ENCODE data around the gene ULK3.

The ULK3 gene

GRCh38 chr15:74857671-74858368, 14.9 kb upstream of the ULK3 start:
- H3K9me3 Mint-ChIP-seq = no peaks in the 10 kb centered on the region
- H3K27me3 Mint-ChIP-seq = no peaks in the 10 kb centered on the region
- no peak for DNase-seq
- peaks cover 38% of the 10 kb centered on the region for H3K36me3 Mint-ChIP-seq (ENCODE audit: low read depth)
- peaks cover 40% of the 10 kb centered on the region for H3K4me1 Mint-ChIP-seq (ENCODE audit: low read depth)
- H3K27ac Mint-ChIP-seq = peak overlapping the region; percentile 79
- no peak overlapping the region for H3K4me3 Mint-ChIP-seq

DNA sequence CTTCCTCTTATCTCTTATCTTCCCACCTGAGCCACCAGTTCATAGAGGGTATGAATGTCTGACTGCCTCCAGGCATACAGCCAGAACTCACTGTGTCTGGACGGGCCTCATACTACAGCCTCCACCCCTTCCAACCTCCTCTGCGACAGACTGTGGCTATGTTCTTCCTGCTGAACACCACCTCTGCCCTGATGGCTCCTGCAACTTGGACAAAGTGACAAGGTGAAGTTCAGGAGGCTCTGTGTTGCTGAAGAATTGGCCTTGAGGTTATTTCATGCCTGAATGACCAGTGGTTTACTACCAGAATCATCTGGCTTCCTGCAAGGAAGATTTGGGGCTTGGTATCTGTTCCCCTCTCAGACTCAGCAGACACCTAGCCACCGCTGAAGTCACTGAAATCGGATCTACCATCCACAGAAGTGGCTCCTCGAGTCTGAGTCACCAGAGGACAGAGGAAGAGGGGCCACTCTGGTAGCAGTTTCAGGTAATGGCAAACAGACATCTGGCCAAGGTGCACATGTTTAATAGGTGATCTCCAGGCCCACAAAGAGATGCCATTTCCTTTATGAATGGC, 14.2 kb upstream of the ULK3 start:
- Mint-ChIP-seq H3K27ac (peak overlapping the region; percentile 79), H3K4me1 (ENCODE audit: low read depth) (peaks cover 39% of the 10 kb centered on the region), H3K9me3 (no peaks in the 10 kb centered on the region), H3K36me3 (ENCODE audit: low read depth) (peaks cover 45% of the 10 kb centered on the region), H3K4me3 (no peak overlapping the region), H3K27me3 (no peaks in the 10 kb centered on the region)
- DNase-seq = no peak

GRCh38 chr15:74856537-74856936, 13.6 kb upstream of the ULK3 start:
- Mint-ChIP-seq H3K27me3 (no peaks in the 10 kb centered on the region), H3K27ac (peak overlapping the region; percentile 79), H3K36me3 (ENCODE audit: low read depth) (peaks cover 51% of the 10 kb centered on the region), H3K4me3 (no peak overlapping the region), H3K4me1 (ENCODE audit: low read depth) (peaks cover 39% of the 10 kb centered on the region), H3K9me3 (no peaks in the 10 kb centered on the region)
- DNase-seq = no peak

GRCh38 chr15:74855857-74856256, 12.9 kb upstream of the ULK3 start:
- DNase-seq = no peak
- Mint-ChIP-seq H3K4me3 (no peak overlapping the region), H3K9me3 (no peaks in the 10 kb centered on the region), H3K27me3 (no peaks in the 10 kb centered on the region), H3K4me1 (ENCODE audit: low read depth) (peaks cover 35% of the 10 kb centered on the region), H3K27ac (peak overlapping the region; percentile 88), H3K36me3 (ENCODE audit: low read depth) (peaks cover 54% of the 10 kb centered on the region)

DNA sequence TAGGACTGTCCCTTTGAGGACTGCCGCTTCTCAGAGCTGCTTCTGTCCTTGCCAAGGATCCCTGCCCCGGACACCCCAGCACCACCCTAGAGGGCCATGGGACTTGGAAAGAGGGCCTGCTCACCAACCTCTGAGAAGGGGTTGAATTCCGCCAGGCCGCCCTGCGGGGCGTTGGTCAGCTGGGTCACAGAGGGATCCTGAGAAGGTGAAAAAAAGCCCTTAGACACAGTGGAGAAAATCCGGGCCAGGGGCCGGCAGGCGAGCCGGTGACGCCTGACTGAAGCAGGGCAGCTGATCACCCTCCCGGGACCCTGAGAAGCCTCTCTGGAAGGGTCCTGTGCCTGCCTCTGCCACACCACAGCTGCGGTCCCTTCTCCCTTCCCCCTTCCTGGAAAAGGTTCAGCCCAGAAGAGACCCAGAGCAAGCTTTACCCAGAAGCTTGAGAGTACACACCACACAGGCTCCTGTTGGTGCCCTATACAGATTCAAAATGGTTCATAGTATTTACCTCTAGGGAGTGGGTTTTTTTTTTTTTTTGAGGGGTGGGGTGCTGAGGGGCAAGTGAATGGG, 11.6 kb upstream of the ULK3 start:
- peaks cover 66% of the 10 kb centered on the region for H3K36me3 Mint-ChIP-seq (ENCODE audit: low read depth)
- no peak overlapping the region for H3K4me3 Mint-ChIP-seq
- no peak for DNase-seq
- peaks cover 32% of the 10 kb centered on the region for H3K4me1 Mint-ChIP-seq (ENCODE audit: low read depth)
- no peak overlapping the region for H3K27ac Mint-ChIP-seq
- no peaks in the 10 kb centered on the region for H3K27me3 Mint-ChIP-seq
- H3K9me3 Mint-ChIP-seq = no peaks in the 10 kb centered on the region

GRCh38 chr15:74851960-74852359, 9.0 kb upstream of the ULK3 start:
- H3K27ac Mint-ChIP-seq = peak overlapping the region; percentile 69
- no peaks in the 10 kb centered on the region for H3K27me3 Mint-ChIP-seq
- H3K4me3 Mint-ChIP-seq = no peak overlapping the region
- no peak for DNase-seq
- H3K36me3 Mint-ChIP-seq (ENCODE audit: low read depth) = peaks cover 81% of the 10 kb centered on the region
- peaks cover 9% of the 10 kb centered on the region for H3K4me1 Mint-ChIP-seq (ENCODE audit: low read depth)
- H3K9me3 Mint-ChIP-seq = no peaks in the 10 kb centered on the region

GRCh38 chr15:74850393-74850792, 7.4 kb upstream of the ULK3 start:
- H3K9me3 Mint-ChIP-seq = no peaks in the 10 kb centered on the region
- H3K4me1 Mint-ChIP-seq (ENCODE audit: low read depth) = peaks cover 9% of the 10 kb centered on the region
- no peak overlapping the region for H3K4me3 Mint-ChIP-seq
- no peaks in the 10 kb centered on the region for H3K27me3 Mint-ChIP-seq
- H3K36me3 Mint-ChIP-seq (ENCODE audit: low read depth) = peaks cover 85% of the 10 kb centered on the region
- no peak overlapping the region for H3K27ac Mint-ChIP-seq
- DNase-seq = no peak

DNA sequence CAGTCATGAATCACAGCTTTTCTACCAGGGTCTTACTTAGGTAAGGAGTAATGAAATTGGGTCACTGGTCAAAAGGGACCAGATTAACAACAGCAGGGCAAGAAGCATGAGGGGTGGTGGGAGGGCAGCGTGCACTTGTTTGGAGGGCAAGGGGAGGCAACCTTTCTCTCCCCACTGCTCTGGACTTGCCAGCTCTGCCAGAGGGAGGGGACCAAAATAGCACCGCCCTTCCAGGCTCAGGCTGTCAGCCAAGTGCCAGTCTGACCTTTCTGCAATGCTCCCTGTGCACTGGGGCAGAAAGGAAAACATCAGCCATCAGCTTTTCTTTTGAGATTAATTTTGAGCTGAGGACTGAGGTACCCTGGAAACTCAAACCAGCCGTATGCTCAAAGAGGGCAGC, 4.5 kb upstream of the ULK3 start:
- peak overlapping the region; percentile 44 for H3K27ac Mint-ChIP-seq
- no peaks in the 10 kb centered on the region for H3K9me3 Mint-ChIP-seq
- no peak overlapping the region for H3K4me3 Mint-ChIP-seq
- no peak for DNase-seq
- H3K27me3 Mint-ChIP-seq = no peaks in the 10 kb centered on the region
- H3K4me1 Mint-ChIP-seq (ENCODE audit: low read depth) = peaks cover 31% of the 10 kb centered on the region
- peaks cover 81% of the 10 kb centered on the region for H3K36me3 Mint-ChIP-seq (ENCODE audit: low read depth)

- Mint-ChIP-seq H3K27ac (peak overlapping the region; percentile 91), H3K9me3 (no peaks in the 10 kb centered on the region), H3K36me3 (ENCODE audit: low read depth) (peaks cover 80% of the 10 kb centered on the region), H3K4me3 (peak overlapping the region; percentile 93), H3K27me3 (no peaks in the 10 kb centered on the region), H3K4me1 (ENCODE audit: low read depth) (peaks cover 50% of the 10 kb centered on the region)
- DNase-seq = no peak
Measured at GRCh38 chr15:74845581-74845980, 2.6 kb upstream of the ULK3 start.

GRCh38 chr15:74845208-74845568, 2.2 kb upstream of the ULK3 start:
- Mint-ChIP-seq H3K36me3 (ENCODE audit: low read depth) (peaks cover 80% of the 10 kb centered on the region), H3K4me3 (peak overlapping the region; percentile 93), H3K27ac (peak overlapping the region; percentile 91), H3K27me3 (no peaks in the 10 kb centered on the region), H3K4me1 (ENCODE audit: low read depth) (peaks cover 51% of the 10 kb centered on the region), H3K9me3 (no peaks in the 10 kb centered on the region)
- DNase-seq = peak; percentile 78

- Mint-ChIP-seq H3K4me3 (peak overlapping the region; percentile 93), H3K27me3 (no peaks in the 10 kb centered on the region), H3K9me3 (no peaks in the 10 kb centered on the region), H3K4me1 (ENCODE audit: low read depth) (peaks cover 52% of the 10 kb centered on the region), H3K36me3 (ENCODE audit: low read depth) (peaks cover 79% of the 10 kb centered on the region), H3K27ac (peak overlapping the region; percentile 91)
- DNase-seq = peak; percentile 46
Measured at GRCh38 chr15:74844319-74845207, 1.6 kb upstream of the ULK3 start.

- peaks cover 52% of the 10 kb centered on the region for H3K4me1 Mint-ChIP-seq (ENCODE audit: low read depth)
- H3K4me3 Mint-ChIP-seq = peak overlapping the region; percentile 93
- H3K27me3 Mint-ChIP-seq = no peaks in the 10 kb centered on the region
- peak overlapping the region; percentile 91 for H3K27ac Mint-ChIP-seq
- peak; percentile 56 for DNase-seq
- no peaks in the 10 kb centered on the region for H3K9me3 Mint-ChIP-seq
- peaks cover 79% of the 10 kb centered on the region for H3K36me3 Mint-ChIP-seq (ENCODE audit: low read depth)
Measured at GRCh38 chr15:74843891-74844299, 939 bp upstream of the ULK3 start.

DNA sequence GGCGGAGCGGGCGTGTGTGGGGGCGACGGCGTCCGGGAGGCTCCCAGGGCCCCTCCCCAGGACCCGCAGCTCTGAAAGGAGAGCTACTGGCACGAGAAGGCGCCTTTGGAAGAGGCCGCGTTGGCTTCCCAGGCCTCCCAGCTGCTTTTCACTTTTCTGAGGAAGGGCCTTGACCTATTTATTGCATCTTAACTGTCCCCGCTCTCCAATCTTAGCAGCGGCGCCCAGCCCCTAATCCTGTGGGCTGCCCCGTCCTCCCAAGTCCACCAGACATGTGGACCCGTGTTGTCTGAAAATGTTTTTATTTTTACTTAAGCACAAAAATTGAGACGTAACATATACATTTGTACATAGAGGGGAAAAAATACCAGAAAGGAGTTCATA, 481 bp upstream of the ULK3 start:
- H3K27me3 Mint-ChIP-seq = no peaks in the 10 kb centered on the region
- H3K4me1 Mint-ChIP-seq (ENCODE audit: low read depth) = peaks cover 52% of the 10 kb centered on the region

DNA sequence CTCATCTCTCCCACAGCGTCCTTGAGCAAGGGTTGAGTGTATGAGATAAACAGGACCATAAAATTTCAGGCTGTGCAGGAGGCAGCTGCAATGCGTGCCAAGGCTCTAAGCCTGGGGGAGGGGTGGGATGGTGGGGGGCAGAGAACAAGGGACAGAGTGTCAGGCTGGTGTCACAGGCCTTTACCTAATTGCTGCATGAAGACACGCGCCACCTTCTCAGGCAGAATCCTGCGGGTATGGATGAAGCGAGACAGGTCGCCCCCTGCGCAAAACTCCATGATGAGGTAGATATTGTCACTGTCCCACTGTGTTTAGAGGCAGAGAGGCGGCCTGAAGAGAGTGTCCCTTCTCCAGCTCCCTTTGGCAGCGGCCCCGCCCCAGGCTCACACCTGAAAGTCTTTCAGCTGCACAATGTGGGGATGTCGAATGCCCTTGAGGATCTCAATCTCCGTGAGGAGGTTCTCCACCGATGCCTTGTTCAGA, 1.0 kb downstream of the ULK3 start:
- Mint-ChIP-seq H3K4me1 (ENCODE audit: low read depth) (peaks cover 51% of the 10 kb centered on the region), H3K27ac (peak overlapping the region; percentile 92), H3K36me3 (ENCODE audit: low read depth) (peaks cover 75% of the 10 kb centered on the region), H3K4me3 (peak overlapping the region; percentile 93), H3K27me3 (no peaks in the 10 kb centered on the region), H3K9me3 (no peaks in the 10 kb centered on the region)
- no peak for DNase-seq

More for the DNA sequence above, 481 bp upstream of the ULK3 start:
- Mint-ChIP-seq H3K36me3 (ENCODE audit: low read depth) (peaks cover 79% of the 10 kb centered on the region), H3K4me3 (peak overlapping the region; percentile 93), H3K27ac (peak overlapping the region; percentile 91), H3K9me3 (no peaks in the 10 kb centered on the region)
- no peak for DNase-seq

Measured in activated T-cell treated with anti-CD3 and anti-CD28 coated beads, Interleukin-2, amount 50 U/mL, for 24 hours (primary cell).